ENCODE measurements around the gene LILRA5.
"Not testable (repeated sequence)": the region's sequence is repeated elsewhere in the genome, so short reads cannot be mapped to it uniquely, and the experiment has no call there.

GRCh38 chr19:54280025-54280424 is 32.9 kb downstream of the LILRA5 start:
- not testable (repeated sequence) for TF ChIP-seq CTCF (IDR thresholded peaks at IDR 0.05; ENCODE audit: insufficient read depth, low read length); POLR2AphosphoS5 (IDR thresholded peaks at IDR 0.05; ENCODE audit: low read depth)
